HG02588 (cell line): ENCODE data around the gene CCDC146.
A peak's percentile ranks its signal among the peaks of the same experiment; 100 is the strongest.
"Not testable (repeated sequence)": the region's sequence is repeated elsewhere in the genome, so short reads cannot be mapped to it uniquely, and the experiment has no call there.

Experiments
- ATAC-seq: cut with Tn5 transposase; IDR thresholded peaks from one replicate; pipeline ENCODE4 v1.9.1; 2021; ENCODE audit warnings: mild to moderate bottlenecking, moderate library complexity; ENCODE audit not compliant: unreplicated experiment

The CCDC146 gene

DNA sequence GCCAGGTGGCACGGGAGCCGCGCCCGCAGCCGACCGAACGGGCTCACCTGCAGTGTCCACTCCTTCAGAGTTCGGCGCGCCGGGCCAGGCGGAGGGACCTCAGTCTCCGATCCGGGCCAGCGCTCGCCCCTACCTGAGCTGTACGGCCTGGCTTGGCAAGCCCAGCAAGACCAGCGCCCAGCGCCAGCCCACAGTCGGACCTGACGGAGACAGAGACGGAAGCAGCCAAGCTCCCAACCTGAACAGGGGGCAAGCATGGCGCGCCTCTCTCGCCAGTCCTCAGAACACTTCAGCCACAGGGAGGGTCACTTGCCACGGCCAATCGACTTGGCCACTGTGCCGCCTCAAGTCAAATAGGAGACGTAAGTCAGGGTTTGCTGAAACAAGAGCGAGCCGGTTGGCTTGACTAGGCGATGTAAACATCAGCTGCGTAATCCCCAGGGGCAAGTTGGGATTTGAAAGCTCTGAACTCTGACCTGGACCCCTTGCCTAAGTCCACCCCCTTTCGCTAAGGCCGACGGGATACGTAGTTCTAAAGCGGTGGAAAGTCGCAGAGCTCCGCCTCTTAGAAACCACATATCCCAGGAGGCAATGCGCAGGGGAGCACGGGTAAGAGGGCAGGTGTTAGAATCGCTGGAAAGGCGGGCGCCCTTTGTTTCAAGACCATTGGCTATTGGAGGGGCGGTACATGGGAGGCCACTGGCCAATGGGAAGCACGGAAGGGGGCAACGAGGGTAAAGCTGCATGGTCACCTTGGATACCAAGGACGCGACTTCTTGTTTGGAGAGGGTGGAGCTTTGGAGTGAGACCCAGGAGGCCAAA, at the start of gene CCDC146:
TSS of gene CCDC146 (plus strand) at position 756 of the 822 bp plus-strand sequence. CDS start 45,054 bp downstream, outside the sequence.
- ATAC-seq, result peak; percentile 98

- not testable (repeated sequence) for ATAC-seq
Observed at GRCh38 chr7:77074786-77075396, 47.5 kb upstream of the CCDC146 start.

- ATAC-seq, result not testable (repeated sequence)
Observed at GRCh38 chr7:77077060-77077459, 45.4 kb upstream of the CCDC146 start.

GRCh38 chr7:77079112-77079511, 43.3 kb upstream of the CCDC146 start:
- not testable (repeated sequence) for ATAC-seq

DNA sequence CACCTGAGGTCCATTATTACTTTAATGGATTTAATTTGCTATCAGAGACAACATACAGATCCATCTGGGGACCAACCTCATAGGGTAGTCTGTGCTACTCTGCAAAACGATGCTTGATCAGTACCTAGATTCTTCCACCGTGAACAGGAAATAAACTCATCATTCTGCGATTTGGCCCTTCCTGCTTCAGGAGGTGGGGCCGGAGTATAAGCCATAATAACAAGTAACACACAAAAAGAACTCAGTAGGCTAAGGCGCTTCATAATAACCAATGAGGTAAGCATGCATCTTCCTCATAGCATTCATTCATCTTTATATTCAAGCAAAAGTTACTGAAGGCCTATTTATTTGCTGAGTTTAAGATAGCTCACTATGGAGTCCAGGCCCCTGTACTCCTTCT, 42.8 kb upstream of the CCDC146 start:
- not testable (repeated sequence) for ATAC-seq

DNA sequence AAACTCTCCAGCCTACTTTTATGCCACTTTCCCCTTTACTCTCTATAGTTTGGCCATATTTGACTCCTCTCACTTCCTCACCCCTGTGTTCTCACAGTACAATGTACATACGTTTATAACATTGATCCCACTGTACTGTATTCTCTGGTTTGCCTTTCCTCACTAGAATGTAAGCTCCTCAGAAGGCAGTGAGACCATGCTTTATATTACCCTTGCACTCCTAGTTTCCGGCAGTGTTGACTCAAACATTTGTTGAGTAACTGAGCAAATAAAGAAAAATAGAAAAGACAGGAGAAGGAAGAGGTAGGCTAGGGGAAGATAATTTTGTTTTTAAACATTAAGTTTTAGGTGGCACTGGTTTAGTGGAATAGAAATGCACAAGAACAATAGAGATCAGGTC, 42.2 kb upstream of the CCDC146 start:
- not testable (repeated sequence) for ATAC-seq

- ATAC-seq, result not testable (repeated sequence)
Observed at GRCh38 chr7:77082192-77082591, 40.2 kb upstream of the CCDC146 start.

DNA sequence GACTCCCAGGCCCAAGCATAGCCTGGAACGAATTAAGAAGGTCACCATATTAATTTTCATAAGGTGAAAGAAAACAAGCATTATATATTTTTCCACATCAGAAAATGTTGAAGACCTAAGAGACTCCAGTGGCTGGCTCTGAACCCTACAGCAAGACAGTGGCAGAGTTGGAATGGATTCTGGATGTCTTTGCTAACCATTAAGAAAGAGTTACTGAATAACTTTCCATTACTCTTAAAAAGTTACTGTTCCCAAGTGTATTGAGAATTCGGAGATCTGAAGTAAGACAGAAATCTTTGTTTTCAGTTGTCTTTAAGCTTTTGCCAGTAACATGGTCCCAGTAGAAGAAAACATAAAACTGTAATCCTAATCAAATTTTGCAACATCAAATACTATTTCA, 30.1 kb upstream of the CCDC146 start:
- ATAC-seq, result not testable (repeated sequence)

DNA sequence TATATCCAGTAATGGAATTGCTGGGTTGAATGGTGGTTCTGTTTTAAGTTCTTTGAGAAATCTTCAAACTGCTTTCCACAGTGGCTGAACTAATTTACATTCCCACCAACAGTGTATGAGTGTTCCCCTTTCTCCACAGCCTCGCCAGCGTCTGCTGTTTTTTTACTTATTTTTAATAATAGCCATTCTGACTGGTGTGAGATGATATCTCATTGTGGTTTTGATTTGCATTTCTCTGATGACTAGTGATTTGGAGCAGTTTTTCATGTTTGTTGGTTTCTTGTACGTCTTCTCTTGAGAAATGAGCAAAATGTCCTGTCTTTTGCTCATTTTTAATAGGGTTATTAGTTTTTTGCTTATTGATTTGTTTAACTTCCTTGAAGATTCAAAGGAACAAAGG, 21.9 kb upstream of the CCDC146 start:
- not testable (repeated sequence) for ATAC-seq

GRCh38 chr7:77101187-77101586, 21.2 kb upstream of the CCDC146 start:
- ATAC-seq, result not testable (repeated sequence)

GRCh38 chr7:77102671-77103070, 19.7 kb upstream of the CCDC146 start:
- not testable (repeated sequence) for ATAC-seq

DNA sequence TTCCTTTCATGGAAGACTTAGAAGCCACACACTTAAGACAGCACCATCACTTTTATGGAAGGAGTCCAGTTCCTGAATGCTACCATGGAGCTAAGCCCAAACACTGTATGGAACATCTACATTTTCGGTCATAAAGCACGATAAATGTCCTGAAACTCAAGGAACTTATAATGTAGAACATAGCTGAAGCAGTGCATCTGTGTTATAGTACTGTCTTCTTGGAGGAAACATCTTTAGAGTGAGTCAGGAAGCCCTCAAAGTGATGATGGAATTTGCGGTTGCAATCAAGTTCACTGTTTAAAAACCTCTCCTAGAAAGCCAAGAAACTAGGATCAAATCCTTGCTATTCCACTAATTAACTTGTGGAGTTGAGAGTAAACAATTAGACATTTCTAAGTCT, 16.5 kb upstream of the CCDC146 start:
- ATAC-seq, result not testable (repeated sequence)

DNA sequence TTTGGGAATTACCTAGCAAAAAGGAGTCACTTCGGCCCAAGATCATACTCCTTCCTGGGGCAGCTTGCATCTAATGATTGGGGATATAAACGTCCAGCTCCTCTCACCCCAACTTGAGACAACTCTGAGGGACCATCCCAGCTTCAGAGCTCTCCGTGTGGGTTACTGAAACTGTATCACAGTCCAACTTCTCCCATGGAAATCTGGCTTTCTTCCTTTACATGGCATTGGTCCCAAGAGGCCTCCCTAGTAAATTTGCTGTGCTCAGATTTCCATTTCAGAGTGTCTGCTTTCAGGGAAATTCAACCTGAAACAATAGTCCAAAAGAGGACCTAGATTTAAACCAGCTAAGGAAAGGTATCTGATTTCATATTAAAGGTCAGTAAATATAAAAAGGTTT, 14.8 kb upstream of the CCDC146 start:
- ATAC-seq, result not testable (repeated sequence)

- ATAC-seq, result not testable (repeated sequence)
Observed at GRCh38 chr7:77108362-77108761, 14.1 kb upstream of the CCDC146 start.

- ATAC-seq, result not testable (repeated sequence)
Observed at GRCh38 chr7:77112719-77113306, 9.6 kb upstream of the CCDC146 start.

DNA sequence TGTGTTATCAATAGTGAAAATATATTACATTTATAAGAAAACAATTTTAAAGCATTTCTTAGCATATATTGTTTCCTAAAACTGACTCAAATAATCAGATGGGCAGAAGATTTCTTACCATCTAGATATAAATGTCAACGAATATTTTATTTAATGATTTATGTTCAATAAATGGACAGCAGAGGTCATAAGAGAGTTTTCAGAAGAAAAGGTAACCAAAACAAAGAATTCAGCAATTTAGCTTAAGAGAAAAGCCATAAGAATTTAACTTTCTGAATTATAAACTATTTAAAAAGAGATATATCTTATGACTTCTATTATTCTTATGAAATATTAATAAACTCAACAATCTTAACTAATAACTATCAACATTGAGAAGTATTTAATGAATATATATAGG, 3.1 kb downstream of the CCDC146 start:
- ATAC-seq, result not testable (repeated sequence)

- ATAC-seq, result not testable (repeated sequence)
Observed at GRCh38 chr7:77127009-77127408, 4.6 kb downstream of the CCDC146 start.

GRCh38 chr7:77128582-77129410, 6.4 kb downstream of the CCDC146 start:
- peak; percentile 75 for ATAC-seq

- ATAC-seq, result not testable (repeated sequence)
Observed at GRCh38 chr7:77131781-77132180, 9.4 kb downstream of the CCDC146 start.

GRCh38 chr7:77138668-77139067, 16.3 kb downstream of the CCDC146 start:
- ATAC-seq, result not testable (repeated sequence)

DNA sequence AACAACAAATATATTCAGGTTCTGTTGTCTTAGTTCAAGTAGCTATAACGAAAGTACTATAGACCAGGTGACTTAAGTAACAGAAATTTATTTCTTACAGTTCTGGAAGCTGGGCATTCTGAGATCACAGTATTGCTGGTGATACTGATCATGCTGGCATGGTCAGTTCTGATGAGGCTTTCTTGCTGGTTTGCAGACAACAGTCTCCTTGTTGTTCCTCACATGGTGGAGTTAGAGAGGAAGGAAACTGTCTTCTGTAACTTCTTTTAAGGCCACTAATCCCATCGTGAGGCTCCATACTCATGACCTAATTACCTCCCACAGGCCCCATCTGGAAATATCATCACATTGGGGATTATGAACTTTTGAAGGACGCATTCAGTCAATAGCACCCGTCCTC, 17.9 kb downstream of the CCDC146 start:
- not testable (repeated sequence) for ATAC-seq
